GM19467 (cell line): ENCODE measurements around the gene SPHK2.

ENCODE experiments used
- ATAC-seq: cut with Tn5 transposase; IDR thresholded peaks from one replicate; pipeline ENCODE4 v1.9.1; 2021; ENCODE audit warnings: mild to moderate bottlenecking, moderate library complexity; ENCODE audit not compliant: unreplicated experiment

The SPHK2 gene

DNA sequence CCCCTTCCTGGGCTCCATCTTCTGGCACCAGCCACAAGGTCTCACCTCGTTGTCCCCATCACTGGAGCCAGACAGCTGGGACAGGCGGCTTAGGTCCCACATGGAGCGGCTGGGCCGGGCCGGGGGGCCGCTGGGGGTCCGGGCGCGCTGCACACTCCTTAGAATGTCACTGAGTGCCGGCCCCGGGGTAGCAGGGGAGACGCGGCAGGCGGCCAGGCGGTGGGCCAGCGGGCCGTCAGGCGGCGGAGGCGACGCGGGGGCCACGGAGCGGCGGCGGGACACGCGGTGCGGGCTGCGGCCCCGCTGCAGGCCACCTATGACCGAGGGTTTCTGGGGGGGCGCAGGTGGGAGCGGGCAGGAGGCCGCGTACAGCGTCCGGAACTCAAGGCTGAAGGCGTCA lies 15.9 kb upstream of the SPHK2 start:
- ATAC-seq = no peak

DNA sequence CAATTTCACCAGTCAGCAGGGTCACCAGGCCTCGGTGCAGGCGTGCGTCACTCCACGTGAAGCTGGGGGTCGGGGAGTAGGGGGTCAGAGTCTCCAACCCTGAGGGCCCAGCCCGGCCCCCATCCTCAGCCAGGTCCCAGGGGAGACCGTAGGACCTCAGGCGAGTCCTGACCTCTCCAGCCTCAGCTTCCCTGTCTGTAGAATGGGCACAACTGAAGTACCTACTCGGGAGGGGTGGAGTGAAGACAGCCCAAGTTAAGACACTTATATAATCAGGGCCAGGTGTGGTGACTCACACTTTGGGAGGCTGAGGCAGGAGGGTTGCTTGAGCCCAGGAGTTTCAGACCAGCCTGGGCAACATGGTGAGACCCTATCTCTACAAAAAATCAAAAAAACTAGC lies 15.5 kb upstream of the SPHK2 start:
- no peak for ATAC-seq

DNA sequence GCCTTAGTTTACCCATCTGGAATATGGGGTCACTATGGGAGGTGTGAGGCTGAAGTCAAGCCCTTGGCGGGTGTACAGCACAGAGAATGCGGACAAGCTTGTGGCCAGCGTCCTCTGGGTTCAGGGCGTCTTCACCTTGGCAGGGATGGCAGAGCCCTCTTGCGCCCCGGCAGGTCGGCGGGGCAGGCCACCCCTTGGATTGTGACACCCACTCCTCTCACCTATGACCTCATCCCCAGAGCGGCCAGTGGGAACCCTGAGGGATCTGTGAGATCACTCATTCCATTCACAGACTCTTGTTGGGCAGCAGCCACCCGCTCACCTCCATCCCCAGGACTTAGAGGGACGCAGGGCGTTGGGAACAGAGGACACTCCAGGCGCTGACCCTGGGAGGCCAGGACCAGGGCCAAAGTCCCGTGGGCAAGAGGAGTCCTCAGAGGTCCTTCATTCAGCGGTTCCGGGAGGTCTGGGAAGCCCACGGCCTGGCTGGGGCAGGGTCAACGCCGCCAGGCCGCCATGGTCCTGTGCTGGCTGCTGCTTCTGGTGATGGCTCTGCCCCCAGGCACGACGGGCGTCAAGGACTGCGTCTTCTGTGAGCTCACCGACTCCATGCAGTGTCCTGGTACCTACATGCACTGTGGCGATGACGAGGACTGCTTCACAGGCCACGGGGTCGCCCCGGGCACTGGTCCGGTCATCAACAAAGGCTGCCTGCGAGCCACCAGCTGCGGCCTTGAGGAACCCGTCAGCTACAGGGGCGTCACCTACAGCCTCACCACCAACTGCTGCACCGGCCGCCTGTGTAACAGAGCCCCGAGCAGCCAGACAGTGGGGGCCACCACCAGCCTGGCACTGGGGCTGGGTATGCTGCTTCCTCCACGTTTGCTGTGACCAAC lies 12.6 kb upstream of the SPHK2 start, which contains the start of gene SPACA4:
Gene SPACA4, plus strand, starts transcription at position 280 of the 896 bp plus-strand sequence. Its CDS starts 237 bp downstream, at position 517.
- ATAC-seq = no peak

DNA sequence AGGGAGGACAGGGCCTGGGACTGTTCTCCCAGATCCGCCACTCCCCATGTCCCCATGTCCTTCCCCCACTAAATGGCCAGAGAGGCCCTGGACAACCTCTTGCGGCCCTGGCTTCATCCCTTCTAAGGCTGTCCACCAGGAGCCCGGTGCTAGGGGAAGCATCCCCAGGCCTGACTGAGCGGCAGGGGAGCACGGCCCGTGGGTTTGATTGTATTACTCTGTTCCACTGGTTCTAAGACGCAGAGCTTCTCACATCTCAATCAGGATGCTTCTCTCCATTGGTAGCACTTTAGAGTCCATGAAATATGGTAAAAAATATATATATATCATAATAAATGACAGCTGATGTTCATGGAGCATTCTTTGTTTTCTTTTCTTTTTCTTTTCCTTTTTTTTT lies 11.9 kb upstream of the SPHK2 start:
- ATAC-seq = no peak

DNA sequence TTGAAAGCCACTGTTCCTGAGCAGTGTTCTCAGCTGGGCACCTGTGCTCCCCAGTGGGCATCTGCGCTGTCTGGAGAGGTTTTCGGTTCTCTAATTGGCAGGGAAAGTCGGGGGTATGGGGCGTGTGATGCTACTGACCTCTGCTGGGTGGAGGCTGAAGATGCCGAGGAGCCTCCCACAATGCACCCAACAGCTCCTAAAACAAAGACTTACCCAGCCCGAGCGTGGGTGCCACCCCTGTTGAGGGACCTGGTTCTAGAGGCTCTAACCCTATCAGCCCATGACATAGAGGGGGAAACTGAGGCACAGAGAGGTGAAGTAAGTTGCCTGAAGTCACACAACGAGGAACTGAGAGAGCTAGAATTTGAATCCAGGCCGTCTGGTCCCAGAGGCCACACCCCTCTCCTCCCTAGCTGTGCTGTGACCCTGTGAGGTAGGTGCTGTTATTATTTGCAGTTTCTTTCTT lies 10.5 kb upstream of the SPHK2 start:
- no peak for ATAC-seq

DNA sequence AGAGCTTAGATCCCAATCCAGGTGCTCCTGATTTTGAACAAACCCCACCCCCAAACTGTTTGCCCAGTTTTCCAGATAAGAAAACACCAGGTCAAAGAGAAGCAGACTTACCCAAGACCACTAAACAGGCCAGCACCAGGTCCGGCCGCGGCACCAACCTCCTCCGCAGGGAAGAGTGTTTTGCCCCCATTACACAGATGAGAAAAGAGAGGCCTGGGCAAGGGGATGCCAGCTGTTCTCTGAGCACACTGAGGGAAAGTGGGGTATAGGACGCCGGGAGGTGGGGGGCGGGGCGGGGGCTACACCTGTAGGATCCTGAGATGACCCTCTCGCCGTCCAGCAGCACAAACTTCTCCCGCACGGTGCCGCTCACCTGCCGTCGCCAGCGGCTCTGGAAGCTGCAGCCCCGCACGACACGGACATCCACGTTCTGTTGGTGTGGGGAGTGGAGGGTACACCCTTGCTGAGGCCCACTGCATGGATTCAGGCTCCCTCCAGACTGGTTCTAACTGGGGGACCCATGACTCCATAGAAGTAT lies 9.7 kb upstream of the SPHK2 start:
- ATAC-seq = no peak

DNA sequence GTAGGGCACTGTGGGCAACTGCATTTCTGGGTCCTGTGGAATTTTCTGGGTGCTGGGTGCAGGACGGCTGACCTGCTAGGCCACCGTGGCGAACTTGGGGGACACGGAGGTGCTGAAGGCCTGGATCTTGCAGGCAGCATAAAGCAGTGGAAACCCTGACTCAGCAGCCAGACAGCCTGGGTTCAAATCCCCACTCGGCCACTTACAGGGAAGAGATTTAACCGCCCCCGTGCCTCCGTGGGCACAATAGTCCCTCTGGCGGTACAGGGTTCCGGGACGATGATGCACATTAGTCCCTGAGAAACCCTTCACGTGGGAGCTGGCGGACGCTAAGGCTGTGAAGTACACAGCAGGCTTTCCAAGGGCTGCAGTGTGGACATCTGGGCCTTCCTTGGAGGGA lies 7.4 kb upstream of the SPHK2 start:
- no peak for ATAC-seq

DNA sequence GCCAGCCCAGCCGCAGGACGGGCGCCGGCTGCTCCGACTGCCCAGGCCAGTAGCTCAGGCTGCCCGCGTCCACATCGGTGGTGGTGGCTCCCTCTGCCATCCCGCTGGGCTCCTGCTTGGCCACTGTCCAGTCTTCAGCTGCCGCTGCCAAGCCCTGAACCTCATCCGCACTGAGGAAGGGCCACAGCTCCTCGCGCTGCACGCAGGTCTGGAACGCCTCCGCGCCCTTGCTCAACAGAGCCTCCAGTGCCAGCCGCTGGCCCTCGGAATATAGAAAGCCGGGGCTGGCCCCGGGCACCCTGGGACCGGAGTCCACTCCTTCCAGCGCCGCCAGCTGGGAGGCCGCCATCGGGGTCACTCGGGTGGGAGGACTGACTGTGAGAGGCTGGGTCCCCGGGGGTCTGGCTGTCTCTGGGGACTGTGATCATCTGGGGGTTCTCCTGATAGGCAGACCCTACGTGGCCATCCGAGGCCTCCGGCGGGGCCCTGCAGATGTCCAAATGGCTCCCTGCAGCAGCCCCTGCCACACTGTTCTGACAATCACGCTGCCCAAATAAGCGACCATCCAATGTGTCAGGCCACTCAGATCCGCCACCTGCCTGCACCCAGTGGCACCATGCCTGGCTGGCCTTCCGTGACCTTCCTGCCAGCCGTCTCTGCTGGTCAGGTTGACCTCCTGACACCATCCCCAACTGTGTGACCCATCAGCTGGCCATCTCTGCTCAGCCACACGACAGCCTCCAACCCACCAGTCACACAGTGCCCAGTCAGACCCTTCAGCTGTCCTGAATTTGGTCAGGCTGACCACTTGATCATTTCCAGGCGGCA lies 6.1 kb upstream of the SPHK2 start:
- ATAC-seq = no peak

DNA sequence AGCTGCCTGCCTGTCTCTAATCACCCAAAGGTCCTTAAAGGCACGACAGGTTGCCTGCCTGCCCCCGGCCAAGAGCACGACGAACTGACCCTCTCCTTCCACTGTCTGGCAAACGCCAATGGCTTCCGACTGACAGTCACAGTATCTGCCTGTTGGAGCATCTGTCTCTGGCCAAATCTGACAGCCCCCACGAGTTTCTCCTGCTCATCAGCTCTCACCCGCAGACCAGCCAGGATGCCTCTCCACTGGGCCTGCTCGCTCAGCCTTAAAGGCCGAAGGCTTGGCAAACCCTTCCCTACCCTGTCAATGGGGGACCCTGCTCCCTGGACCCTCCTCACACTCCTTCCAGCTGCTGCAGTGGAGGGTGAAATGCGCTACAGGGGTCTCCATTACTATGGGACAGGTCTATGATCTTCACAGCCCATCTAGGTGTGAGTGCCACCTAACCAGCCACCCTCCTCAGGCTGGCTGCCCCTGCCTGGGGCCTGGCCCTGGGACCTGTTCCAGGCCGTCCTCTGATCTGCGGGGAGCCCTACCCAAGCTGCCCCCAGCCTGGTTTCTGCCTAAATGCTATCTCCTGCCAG lies 5.4 kb upstream of the SPHK2 start:
- ATAC-seq = no peak

DNA sequence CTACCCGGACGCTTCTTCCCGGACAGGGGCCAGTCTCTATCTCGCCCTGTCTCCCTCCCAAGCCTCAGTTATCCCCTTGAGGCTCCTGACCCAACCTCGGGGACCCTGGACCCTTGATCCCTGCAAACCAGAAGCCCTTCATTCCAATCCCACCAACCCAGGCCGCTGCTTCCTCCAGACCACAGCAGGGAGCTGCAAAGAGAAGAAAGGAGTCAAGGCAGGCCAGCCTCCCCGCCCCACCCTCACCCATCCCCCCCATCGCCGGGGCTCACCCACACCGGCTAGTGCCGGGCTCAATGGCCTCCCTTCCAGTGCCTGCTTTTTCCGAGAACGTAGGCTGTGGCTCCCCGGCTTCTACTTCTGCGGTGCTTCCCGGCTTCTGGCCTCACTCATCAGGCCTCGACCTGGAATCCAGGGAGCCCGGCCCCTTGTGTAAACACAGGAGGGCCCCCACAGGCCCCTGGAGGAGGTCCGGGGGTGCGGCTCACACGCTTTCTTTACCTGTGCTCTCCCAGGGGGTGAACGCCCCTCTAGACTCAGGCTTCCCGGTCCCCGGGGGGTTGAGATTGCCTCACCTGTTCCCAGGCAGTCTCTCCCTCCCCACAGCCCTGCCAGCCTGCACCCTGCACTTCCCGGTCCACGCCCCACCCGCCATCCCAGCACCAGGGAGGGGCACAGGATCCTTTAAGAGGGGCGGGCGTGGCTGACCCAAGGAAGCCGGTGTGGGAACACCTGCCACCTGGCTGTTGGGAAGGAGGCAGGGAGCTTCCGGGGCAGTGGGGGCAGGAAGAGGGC lies 4.7 kb upstream of the SPHK2 start, which contains the start of gene FAM83E:
Gene FAM83E, minus strand, starts transcription at position 641 of the 795 bp plus-strand sequence. CDS start 1,704 bp downstream, outside the sequence.
- ATAC-seq = no peak

DNA sequence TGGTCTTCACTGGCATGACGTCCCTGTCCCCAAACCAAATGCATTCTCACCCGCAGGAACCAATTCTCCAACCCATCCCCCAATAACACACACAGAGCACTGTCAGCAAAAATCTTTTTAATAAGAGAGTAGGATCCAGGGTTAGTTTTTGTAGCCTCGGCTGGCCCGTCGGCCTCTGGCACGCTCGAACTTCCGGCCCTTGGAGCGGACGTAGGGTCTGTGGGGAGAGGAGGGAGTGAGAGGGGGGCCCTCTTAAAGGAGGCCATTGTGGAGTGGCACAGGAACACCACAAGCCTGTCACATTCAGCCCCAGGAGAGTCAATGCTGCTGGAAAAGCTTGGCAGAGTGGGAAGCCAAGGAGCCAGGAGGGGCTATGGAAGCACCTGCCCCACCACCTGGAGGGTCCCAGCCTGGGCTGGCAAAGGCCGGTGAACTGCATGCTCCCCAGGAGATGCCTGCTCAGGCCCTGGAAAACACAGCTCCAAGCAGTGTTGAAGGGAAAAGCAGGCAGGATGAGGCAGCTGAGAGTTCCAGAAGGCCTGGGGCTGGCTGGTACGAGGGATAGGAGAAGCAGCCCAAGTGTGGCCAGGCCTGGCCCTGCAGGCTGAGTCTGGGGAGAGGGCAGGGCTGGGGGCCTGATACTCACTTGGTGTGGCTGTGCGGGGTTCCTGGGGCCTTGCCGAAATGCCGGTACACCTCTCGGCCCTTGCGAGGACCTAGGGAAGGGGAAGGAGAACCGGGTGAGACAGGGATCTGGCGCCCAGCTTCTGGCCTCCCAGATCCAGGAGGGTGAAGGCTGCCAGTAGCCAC lies 3.9 kb upstream of the SPHK2 start:
- no peak for ATAC-seq

DNA sequence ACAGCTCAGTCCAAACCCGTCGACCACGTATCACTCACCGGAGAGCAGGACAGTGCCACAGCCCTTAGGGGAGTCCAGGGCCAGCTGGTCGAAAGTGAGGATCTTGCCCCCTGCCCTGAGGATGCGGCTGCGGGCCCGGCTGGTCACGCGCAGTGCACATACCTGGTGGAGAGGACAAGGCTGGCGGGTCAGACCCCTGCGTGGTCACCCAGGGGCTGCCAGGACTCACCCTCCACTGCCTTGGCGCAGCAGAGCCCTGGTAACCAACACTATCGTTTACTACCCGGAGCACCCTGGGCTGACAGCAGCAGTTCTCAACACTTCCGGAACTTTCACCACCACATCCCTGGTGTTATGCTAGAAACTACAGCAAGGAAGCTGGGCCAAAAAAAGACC lies 3.3 kb upstream of the SPHK2 start:
- ATAC-seq = no peak

DNA sequence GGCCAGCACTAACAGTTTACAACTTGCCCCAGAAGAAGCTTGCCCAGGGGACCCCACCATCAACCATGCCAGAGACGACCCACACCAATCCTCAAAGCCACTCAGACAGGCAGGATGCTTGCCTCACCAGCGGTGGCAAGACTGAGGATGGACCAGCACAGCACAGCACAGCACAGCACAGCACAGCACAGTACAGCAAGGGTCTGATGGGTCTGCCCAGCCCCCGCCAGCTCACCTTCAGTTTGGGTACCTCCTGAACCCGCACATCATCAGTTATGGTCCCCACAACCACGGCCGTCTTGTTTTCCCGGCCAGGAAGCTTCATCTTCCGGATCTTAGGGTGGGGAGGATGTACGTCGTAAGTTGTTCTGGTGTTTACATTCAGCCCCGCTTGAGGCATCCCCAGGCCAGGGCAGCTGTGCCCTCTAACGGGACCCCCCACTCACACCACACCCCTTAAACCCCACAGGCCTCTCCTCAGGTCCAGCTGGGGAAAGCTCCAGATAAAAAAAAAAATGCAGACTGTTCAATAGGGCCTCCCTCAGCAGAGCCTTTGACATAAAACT lies 2.7 kb upstream of the SPHK2 start:
- ATAC-seq = no peak

DNA sequence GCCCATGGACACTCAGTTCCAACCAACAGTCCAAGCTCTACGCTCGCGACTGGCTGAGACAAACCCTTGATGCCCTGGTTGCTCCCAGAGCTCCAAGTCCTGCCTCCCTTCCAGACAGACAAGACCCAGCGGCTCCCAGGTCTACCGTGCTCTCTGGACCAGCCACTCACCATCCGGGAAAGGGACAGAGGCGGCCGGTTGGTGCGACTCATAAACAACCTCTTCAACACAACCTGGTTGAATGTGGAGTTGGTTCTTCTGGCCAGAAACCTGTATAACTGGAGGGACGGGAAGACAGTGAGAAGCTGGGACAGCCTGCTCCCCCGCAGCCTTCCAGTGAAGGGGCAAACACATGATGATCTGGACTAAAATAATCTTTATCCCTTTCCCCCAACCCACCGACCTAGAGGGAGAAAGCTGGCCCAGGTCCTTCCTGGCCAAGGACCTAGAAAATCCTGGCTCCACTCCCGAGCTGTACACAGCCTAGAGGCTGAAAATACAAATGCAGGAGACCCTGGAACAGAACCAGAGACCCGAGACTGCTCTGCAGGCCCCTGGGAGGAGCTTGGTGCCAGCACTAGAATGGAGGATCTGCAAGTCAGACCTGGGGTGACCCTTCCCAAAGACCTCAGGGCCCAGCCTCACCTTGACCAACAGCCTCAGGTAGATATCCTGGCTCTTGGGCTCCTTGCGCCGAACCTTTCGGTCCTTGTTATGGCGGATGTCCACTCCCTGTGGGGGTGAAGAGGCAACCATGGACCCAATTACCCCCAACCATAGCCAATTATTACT lies 2.0 kb upstream of the SPHK2 start:
- no peak for ATAC-seq

DNA sequence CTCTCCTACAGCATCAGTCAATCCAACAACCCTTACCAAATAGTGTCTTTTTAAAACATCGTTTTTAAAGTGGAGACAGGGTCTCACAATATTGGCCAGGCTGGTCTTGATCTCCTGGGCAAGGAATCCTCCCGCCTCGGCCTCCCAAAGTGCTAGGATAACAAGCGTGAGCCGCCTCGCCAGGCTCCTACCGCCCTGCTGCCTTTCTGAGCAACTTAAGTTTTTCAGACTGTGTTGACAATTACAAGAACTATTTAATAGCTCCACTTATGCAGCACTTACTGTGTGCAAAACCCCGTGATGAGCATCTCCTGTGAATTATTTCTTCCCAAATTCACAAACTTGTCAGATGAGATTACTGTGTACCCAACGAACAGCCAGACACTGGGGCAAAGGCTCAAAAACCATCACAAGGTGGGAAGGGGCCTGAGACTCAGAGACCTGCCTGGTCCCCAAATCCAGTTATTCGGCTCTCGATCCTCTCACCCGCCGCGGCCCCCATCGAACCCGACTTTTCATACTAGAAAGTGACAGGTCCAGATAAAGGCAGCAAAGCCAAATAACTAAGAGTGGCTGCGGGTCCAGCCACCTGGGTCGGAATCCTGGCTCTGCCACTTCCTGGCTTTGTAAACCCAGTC lies 909 bp upstream of the SPHK2 start:
- no peak for ATAC-seq

DNA sequence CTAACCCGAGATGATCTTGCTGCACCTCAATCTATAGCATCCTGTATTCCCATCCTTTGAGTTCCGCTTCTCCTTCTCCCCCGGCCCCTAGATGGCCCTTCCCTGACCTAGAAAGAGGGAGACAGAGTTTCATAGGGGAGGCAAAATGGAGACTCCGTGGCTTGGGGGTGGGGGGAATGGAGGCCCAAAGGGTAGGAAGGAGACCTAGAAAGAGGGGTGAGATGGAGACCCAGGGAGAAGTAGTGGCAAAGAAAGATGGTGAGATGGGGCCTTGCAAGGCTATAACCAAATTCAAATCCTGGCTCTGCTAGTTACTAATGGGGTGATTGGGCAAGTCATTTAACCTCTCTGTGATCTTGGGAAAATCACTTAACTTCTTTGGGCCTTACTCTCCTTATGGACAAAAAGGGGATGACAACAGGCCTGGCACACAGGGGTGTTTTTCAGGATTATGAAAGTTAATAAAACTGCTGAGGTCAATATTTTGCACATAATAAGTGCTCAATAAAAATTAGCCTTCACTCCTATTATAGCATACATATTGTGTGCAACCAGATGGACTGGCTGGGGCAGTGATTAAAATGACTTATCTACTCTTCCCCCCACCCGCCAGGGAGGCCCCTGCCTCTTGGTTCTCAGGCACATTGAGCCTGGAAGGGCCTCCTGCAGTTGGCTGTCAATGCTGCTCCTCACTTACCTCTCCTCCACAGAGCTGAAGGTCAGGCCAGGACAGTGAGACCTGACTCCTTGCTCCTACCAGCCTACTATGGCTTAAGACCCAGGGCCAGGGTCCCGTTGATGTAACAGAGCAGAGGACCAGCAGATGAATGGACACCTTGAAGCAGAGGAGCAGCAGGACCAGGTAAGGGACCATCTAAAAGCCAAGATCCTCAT lies 633 bp downstream of the SPHK2 start:
- no peak for ATAC-seq

DNA sequence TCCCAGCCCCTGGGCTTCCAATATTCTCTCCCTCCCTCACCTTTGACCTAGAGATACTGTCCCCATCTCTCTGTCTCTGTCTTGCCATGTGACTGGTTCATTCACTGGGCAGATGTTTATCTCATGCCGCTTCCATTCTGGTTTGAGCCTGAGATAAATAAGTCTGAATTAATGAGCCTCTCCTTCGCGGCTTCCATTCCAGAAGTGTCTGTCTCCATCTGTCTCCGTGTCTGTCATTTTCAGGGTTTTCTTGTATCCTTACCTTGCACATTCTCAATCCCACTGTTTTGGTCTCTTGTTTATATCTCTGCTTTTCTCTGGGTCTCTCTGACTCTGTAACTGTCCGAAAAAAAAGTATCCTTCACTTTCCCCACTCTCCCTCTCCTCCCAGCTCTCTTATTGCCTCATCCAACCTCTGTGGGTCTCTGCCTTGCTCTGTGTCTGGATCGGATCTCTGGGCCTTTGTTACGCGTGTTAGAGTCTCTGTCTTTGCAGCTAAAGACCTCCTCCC lies 4.3 kb downstream of the SPHK2 start:
- ATAC-seq = no peak
